ENCODE data around the gene CASK.

Gene CASK

GRCh38 chrX:41781500-41781899 lies 141.9 kb downstream of the CASK start:
- no peak overlapping the region for H3K4me3 ChIP-seq (ENCODE audit: low read depth, low read length)
- peak; percentile 70 for TF ChIP-seq CTCF (IDR thresholded peaks at IDR 0.05; ENCODE audit: borderline replicate concordance, insufficient read depth, low read depth, low read length)

DNA sequence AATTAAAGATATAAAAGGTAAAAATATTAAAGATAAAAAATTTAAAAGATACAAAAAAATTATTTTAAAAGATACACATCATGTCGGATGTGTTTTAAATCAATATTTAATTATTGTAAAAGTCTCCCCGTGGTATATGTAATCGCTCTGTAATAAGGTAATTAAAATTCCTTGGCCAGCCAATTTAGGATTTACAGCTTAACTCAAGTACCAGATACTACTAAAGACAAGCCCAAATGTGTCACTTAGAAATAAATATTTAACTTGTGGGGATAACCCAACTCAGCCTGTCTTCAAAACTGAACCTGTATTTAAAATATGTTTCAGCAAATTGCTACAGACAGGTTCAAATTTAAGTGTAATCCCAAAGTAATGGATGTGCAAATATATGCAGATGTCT lies 143.4 kb downstream of the CASK start:
- H3K4me3 ChIP-seq (ENCODE audit: low read depth, low read length), result no peak overlapping the region
- TF ChIP-seq CTCF (IDR thresholded peaks at IDR 0.05; ENCODE audit: borderline replicate concordance, insufficient read depth, low read depth, low read length), result no peak

- no peak for TF ChIP-seq CTCF (IDR thresholded peaks at IDR 0.05; ENCODE audit: borderline replicate concordance, insufficient read depth, low read depth, low read length)
- H3K4me3 ChIP-seq (ENCODE audit: low read depth, low read length), result no peak overlapping the region
Measured at GRCh38 chrX:41779030-41779564, 144.3 kb downstream of the CASK start.

- TF ChIP-seq CTCF (IDR thresholded peaks at IDR 0.05; ENCODE audit: borderline replicate concordance, insufficient read depth, low read depth, low read length), result no peak
- H3K4me3 ChIP-seq (ENCODE audit: low read depth, low read length), result no peak overlapping the region
Measured at GRCh38 chrX:41761702-41762101, 161.7 kb downstream of the CASK start.

DNA sequence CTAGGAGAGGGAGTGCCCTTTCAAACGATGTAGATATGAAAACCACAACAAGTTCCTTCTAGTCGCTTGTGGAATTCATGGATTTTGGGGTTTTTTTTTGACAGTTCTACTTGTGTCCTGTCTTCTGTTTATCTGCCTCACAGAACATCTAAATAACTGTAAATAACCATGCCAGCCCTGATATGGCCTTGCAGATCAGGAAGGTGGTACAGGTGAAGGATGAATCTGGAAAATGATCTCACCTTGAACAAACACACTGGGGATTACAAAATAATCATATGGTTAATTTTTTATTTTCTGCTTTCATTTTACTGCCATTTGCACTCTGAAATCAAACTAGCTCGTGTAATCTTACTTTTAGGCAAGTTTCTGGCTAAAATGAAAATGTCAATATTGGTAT lies 162.2 kb downstream of the CASK start:
- no peak for TF ChIP-seq CTCF (IDR thresholded peaks at IDR 0.05; ENCODE audit: borderline replicate concordance, insufficient read depth, low read depth, low read length)

DNA sequence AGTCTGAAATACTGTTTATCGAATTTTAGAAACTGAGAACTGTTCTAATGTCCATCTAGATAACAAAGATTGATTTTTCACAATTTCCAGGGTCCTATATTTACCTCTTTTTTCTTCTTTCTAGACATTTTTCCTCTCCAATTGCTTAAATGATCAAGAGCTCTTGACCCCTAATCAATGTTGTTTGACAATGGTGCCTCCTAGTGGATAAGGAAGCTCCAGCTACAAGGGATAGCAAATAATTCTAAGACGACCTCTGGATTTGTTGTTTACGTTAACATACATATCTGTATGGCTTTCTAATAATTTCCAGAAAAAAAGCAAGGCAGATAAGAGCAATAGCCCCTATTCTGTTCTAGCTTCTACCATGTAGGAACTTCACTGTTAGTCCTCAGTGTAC lies 163.5 kb downstream of the CASK start:
- peak; percentile 56; the same call in 1 of the 2 replicates for TF ChIP-seq CTCF (IDR thresholded peaks at IDR 0.05; ENCODE audit: borderline replicate concordance, insufficient read depth, low read depth, low read length)
- no peak overlapping the region for H3K4me3 ChIP-seq (ENCODE audit: low read depth, low read length)

More for the DNA sequence above, 162.2 kb downstream of the CASK start:
- H3K4me3 ChIP-seq (ENCODE audit: low read depth, low read length), result no peak overlapping the region

DNA sequence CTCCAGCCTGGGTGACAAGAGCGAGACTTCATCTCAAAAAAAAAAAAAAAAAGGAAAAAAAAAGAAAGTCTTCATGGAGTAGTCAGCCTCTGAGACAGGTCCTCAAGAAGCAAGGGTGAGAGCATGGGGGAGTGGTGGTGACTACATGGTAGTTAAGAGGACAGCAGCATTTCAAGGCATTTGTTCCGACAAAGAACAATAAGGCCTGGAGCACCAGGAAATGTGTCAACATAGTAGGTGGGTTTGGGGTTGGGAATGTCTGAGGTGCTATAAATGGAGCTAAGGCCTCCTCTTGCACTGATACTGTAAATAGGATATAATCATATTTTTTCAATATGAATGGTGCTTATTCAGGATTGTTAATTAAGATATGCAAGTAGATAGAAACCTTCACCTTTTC lies 165.0 kb downstream of the CASK start:
- no peak for TF ChIP-seq CTCF (IDR thresholded peaks at IDR 0.05; ENCODE audit: borderline replicate concordance, insufficient read depth, low read depth, low read length)
- H3K4me3 ChIP-seq (ENCODE audit: low read depth, low read length), result no peak overlapping the region

All from GM12875 (cell line).